ENCODE data around the gene RAPGEF4.

The RAPGEF4 gene

GRCh38 chr2:172945510-172945850, 209.8 kb downstream of the RAPGEF4 start (continued):
- TF ChIP-seq ZNF335 (tag by site-specific recombination; conservative IDR thresholded peaks at IDR 0.05) (no peak), SALL2 (tag by site-specific recombination; IDR thresholded peaks at IDR 0.05; ENCODE audit: borderline replicate concordance) (no peak), ZNF311 (tag by site-specific recombination; IDR thresholded peaks at IDR 0.05; ENCODE audit: borderline replicate concordance) (no peak), ZNF214 (tag by site-specific recombination; IDR thresholded peaks at IDR 0.05; ENCODE audit: borderline replicate concordance) (no peak), ZNF571 (tag by site-specific recombination; IDR thresholded peaks at IDR 0.05) (no peak), ZNF792 (tag by site-specific recombination; IDR thresholded peaks at IDR 0.05) (no peak), YY1 (tag by site-specific recombination; IDR thresholded peaks at IDR 0.05) (no peak), ZNF677 (tag by site-specific recombination; IDR thresholded peaks at IDR 0.05) (no peak), ZNF747 (tag by site-specific recombination; IDR thresholded peaks at IDR 0.05) (no peak)

- Histone ChIP-seq H3K9me3 (ENCODE audit: control insufficient read depth, insufficient read depth, low read depth, low read length) (no peaks in the 10 kb centered on the region), H3K4me3 (ENCODE audit: low read depth, low read length) (no peak overlapping the region), H3K4me1 (ENCODE audit: control insufficient read depth, insufficient read depth, low read length) (0 out of 2 replicates have a peak, but pooled peaks cover 2% of the 10 kb centered on the region), H3K27ac (ENCODE audit: extremely low read depth, low read depth, low read length) (no peak overlapping the region), H3K36me3 (ENCODE audit: control insufficient read depth in 2 of 2, insufficient read depth in 1 of 2, low read length in 2 of 2) (no peaks in the 10 kb centered on the region)
- CTCF ChIA-PET = interaction anchor here (0.5 to 0.7 kb wide), 3 partner anchors 24 to 133 kb away, joined by 3 to 4 read pairs (median 4); no protein-coding TSS in a partner anchor
- POLR2A ChIA-PET = no interaction called here
- TF ChIP-seq ZBTB21 (tag by site-specific recombination; IDR thresholded peaks at IDR 0.05) = no peak
- no peak for TF ChIP-seq ZNF114 (tag by site-specific recombination; IDR thresholded peaks at IDR 0.05)
These were observed 212.0 kb downstream of the RAPGEF4 start for GRCh38 chr2:172947461-172948153.

- CTCF ChIA-PET = interaction anchor here (0.6 to 1.0 kb wide), 2 partner anchors 88 to 1748 kb away, joined by 3 to 5 read pairs; no protein-coding TSS in a partner anchor
- POLR2A ChIA-PET = no interaction called here
- Histone ChIP-seq H3K4me3 (ENCODE audit: low read depth, low read length) (no peak overlapping the region), H3K27ac (ENCODE audit: extremely low read depth, low read depth, low read length) (no peak overlapping the region), H3K4me1 (ENCODE audit: control insufficient read depth, insufficient read depth, low read length) (0 out of 2 replicates have a peak, but pooled peaks cover 2% of the 10 kb centered on the region), H3K36me3 (ENCODE audit: control insufficient read depth in 2 of 2, insufficient read depth in 1 of 2, low read length in 2 of 2) (no peaks in the 10 kb centered on the region), H3K9me3 (ENCODE audit: control insufficient read depth, insufficient read depth, low read depth, low read length) (no peaks in the 10 kb centered on the region)
- TF ChIP-seq ZNF677 (tag by site-specific recombination; IDR thresholded peaks at IDR 0.05) = no peak
- TF ChIP-seq ZNF223 (tag by site-specific recombination; IDR thresholded peaks at IDR 0.05) = no peak
- no peak for TF ChIP-seq BCL6B (tag by site-specific recombination; IDR thresholded peaks at IDR 0.05)
- TF ChIP-seq ZBTB7A (tag by site-specific recombination; IDR thresholded peaks at IDR 0.05; ENCODE audit: low read depth) = no peak
- TF ChIP-seq ZNF555 (tag by site-specific recombination; conservative IDR thresholded peaks at IDR 0.05) = no peak
These were observed 213.9 kb downstream of the RAPGEF4 start for GRCh38 chr2:172949522-172949921.

GRCh38 chr2:172950565-172950964, 214.9 kb downstream of the RAPGEF4 start:
- H3K9me3 ChIP-seq (ENCODE audit: control insufficient read depth, insufficient read depth, low read depth, low read length) = no peaks in the 10 kb centered on the region
- TF ChIP-seq ZNF521 (tag by site-specific recombination; IDR thresholded peaks at IDR 0.05) = no peak
- no peak for TF ChIP-seq ZNF529 (tag by site-specific recombination; IDR thresholded peaks at IDR 0.05; ENCODE audit: insufficient replicate concordance)
- no peak for TF ChIP-seq ZNF148 (tag by site-specific recombination; IDR thresholded peaks at IDR 0.05; ENCODE audit: borderline replicate concordance)
- TF ChIP-seq ZNF670 (tag by site-specific recombination; IDR thresholded peaks at IDR 0.05; ENCODE audit: low read depth) = no peak
- no peak for TF ChIP-seq PRDM4 (tag by site-specific recombination; IDR thresholded peaks at IDR 0.05)
- no peak for TF ChIP-seq ZNF654 (tag by site-specific recombination; IDR thresholded peaks at IDR 0.05; ENCODE audit: low read depth)
- TF ChIP-seq ZNF830 (tag by site-specific recombination; IDR thresholded peaks at IDR 0.05; ENCODE audit: low read depth) = no peak
- TF ChIP-seq ZNF19 (tag by site-specific recombination; IDR thresholded peaks at IDR 0.05; ENCODE audit: low read depth) = no peak

More at GRCh38 chr2:172950565-172950964, 214.9 kb downstream of the RAPGEF4 start:
- H3K27ac ChIP-seq (ENCODE audit: extremely low read depth, low read depth, low read length) = no peak overlapping the region
- H3K4me3 ChIP-seq (ENCODE audit: low read depth, low read length) = no peak overlapping the region
- CTCF ChIA-PET = no interaction called here
- H3K36me3 ChIP-seq (ENCODE audit: control insufficient read depth in 2 of 2, insufficient read depth in 1 of 2, low read length in 2 of 2) = no peaks in the 10 kb centered on the region
- H3K4me1 ChIP-seq (ENCODE audit: control insufficient read depth, insufficient read depth, low read length) = no peaks in the 10 kb centered on the region
- POLR2A ChIA-PET = no interaction called here
